ENCODE results near the gene WDR17.

Gene WDR17

DNA sequence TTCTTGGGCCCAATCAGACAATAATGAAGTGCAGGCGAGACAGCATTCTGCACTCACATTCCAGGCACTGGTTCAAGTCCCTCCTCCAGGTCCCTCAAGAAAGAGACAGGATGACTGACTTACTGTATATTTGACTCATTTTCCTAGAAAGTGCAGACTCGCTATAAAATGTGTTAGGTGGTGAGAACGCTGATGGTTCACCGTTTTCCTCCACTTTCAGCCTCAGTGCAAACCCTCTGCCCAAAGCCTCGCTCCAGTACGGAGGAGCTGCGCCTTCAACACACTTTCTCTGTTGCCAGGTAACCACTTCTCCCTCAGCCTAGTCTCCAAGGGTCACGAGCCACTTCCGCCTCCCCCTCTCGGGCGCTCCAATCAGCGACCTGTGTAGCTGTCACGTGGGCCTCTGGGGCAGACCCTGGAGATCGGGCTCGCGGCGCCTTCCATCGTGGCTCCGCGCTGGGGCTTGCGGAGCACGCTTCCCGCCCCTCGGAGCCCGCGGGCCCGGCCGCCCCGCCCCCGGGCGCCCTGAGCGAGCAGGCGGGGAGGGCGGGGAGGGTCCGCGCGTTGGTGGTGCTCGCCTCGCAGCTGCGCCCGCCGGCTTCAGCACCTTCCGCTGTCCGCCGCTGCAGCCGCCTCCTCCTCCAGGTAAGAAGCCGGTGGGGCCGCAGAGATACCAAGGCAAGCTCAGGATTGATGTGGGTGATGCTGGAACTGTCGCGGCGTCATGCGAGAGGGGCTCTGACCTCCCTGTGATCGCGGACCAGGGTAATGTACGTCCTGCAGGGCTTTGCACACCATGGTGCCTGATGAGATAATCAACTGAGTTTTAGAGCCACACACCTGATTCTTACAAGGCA lies at the start of gene WDR17:
Gene WDR17 (plus strand): TSS at position 407 of the 857 bp plus-strand sequence. CDS start 45,740 bp downstream, outside the sequence.
- DNase-seq (ENCODE audit: low read depth), result peak; percentile 53

DNA sequence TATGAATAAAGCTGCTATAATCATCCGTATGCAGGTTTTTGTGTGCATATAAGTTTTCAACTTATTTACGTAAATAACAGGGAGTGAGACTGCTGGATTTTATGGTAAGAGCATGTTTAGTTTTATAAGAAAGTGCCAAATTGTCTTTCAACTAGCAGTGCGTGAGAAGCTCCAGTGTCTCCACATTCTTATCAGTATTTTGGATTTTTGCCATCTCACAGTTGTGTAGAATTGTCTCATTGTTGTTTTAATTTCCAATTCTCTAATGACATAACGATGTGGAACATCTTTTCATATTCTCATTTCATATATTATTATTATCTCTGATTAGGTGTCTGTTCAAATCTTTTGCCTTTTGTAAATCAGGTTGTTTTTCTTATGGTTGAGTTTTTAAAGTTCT lies 49.0 kb upstream of the WDR17 start:
- no peak for DNase-seq (ENCODE audit: low read depth)

DNA sequence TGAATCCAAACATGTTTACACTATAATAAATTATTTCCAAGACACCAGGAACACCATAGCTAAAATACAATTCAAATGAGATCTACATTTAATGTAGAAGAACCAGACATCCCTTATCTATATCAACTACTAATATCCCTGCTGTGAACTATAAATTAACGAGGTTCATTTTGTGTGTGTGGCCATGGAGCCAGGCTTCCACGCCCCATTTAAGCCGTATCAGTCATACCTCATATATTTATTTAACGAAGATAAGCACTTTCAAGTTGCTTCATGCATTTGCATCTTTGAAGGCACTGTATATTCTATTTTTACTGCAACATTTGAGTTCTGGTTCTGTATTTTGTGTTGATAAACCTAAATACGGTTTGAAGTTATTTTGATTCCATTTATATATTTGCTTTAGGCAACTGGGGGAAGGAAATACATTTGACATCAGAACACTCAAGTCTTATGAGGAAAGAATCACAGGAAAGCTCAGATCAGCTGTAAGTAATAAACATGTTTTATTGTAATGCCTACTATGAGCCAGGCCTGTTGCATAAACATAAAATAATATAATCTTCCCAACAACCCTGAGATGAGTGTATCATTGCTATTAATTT lies 45.1 kb upstream of the WDR17 start:
- no peak for DNase-seq (ENCODE audit: low read depth)

DNA sequence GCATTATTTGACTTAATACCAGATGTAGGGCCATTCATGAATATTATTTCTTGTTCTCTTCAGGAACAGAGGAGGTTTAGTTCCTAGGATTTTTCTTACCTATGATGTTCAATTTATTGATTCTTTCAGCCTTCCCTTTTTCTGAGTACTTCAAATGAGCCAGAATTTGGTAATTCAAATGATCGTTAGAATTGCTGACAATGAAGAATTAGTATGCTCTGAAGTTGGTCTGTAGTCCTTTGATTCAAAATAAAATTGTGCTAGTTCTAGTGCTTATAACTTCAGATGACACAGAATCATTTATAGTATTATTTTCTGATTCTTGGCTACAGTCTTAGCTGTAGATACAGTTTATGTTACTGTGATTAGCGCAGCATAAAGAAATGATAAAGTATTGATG lies 35.2 kb upstream of the WDR17 start:
- no peak for DNase-seq (ENCODE audit: low read depth)

DNA sequence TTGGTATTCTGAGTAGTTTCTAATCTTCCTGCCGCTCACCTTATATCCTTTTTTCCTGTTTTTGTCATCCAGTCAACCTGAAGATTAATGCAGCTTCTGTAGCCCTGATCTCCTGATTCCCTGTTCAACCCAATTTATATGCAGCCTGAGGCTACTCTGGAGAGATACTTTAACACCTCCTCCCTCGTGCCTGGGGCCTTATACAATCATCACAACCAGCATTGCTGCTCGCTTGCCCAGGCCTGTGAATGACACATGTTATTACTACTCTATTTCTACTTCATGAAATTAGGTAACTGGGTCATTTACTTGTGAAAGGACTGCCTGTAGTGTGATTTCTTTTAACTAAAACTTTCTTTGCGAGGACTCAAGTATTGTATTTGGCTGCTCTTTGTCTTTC lies 33.7 kb upstream of the WDR17 start:
- DNase-seq (ENCODE audit: low read depth), result no peak

DNA sequence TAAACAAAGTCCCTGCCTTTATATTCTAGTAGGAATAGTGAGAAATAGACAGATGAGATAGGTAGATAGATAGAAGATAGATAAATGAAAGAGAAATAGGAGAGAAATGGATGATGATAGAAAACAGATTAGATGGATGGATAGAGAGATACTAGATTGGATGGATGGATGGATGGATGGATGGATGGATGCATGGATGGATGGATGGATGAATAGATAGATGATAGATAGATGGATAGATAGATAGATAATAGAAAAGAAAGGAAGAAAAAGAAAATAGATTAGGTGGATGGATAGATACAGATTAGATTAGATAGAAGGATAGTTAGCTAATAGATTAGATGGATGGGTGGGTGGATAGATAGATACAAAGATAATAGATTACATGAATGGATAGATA lies 33.2 kb upstream of the WDR17 start:
- DNase-seq (ENCODE audit: low read depth), result no peak

DNA sequence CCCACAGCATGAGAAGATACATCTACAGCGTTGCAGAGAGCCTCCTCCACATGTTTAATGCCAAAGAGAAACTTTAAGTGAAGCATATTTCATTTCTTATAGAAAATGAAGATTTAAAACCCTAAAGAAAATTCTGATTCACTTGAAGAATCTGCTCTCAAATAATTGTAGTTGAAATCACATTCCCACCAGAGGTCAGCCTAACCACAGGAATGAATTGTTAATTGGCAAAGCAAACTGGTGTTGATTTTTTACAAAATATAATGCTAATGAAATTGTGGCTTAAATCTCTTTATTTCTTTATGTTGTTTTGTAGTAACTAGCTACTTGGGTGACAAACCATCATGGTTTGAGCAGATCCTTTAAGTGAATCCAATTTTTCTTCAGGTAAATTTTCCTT lies 31.1 kb upstream of the WDR17 start:
- no peak for DNase-seq (ENCODE audit: low read depth)

DNA sequence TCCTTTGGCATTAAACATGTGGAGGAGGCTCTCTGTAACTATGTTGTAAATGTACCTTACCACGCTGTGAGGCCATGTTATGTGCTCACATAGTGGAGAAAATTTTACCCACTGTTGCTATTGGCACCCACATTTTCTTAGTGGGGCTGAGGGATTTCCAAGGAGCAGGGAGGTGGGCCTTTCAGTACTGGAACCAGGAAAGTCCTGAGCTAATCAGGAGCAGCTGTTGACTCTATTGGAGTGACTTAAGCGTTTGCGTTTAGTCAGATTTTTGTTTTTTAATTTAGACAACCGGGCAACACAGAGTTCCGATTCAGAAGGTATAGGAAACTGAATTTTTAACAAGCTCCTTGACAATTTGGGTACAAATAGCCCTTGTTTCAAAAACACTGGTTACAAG lies 30.7 kb upstream of the WDR17 start:
- DNase-seq (ENCODE audit: low read depth), result no peak

DNA sequence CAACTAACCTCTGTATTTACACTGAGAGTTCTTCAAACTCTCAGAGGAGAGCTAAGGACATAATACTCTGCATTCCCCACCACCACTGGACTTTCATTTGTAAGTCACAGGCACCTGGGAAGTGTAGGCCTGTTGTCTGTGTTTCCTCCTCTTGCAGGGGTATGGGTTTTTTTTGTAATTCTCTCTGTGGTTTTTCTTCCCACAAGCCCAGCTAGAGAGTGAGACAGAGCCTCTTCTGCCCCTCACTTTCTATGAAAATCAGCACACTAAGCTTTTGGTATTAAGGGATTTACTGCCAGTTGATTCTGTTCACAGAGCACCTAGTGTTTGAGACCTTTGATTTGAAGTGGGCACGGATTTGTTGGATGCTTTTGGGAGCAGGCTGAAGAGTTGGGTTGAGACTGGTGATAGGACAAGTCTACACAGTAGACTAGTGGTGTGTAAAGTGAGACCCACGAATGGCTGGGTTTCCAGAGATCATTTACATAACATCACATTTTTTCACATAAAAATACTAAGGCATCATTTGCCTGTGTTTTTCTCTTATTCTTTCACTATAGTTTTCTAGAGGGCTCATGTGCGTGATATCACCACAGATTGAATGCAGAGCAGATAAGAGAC lies 28.9 kb upstream of the WDR17 start:
- DNase-seq (ENCODE audit: low read depth), result no peak

DNA sequence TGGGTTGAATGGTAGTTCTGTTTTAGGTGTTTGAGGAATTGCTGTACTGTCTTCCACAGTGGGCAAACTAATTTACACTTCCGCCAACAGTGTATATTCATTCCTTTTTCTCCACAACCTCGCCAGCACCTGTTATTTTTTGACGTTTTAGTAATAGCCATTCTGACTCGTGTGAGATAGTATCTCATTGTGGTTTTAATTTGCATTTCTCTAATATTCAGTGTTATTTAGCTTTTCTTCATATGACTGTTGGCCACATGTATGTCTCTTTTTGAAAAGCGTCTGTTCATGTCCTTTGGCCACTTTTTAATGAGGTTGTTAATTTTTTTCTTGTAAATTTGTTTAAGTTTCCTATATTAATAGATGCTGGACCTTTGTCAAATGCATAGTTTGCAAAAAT lies 26.9 kb upstream of the WDR17 start:
- no peak for DNase-seq (ENCODE audit: low read depth)

DNA sequence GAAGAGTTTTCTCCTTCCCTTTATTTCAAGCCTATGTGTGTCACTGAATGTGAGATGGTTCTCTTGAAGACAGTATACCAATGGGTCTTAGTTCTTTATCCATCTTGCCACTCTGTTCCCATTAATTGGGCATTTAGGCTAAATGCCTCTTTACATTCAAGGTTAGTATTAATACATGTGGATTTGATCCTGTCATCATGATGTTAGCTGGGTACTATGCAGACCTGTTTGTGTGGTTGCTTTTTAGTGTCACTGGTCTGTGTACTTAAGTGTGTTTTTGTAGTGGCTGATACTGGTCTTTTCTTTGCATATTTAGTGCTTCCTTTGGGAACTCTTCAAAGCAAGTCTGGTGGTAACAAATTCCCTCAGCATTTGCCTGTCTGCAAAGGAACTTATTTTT lies 23.4 kb upstream of the WDR17 start:
- DNase-seq (ENCODE audit: low read depth), result no peak

DNA sequence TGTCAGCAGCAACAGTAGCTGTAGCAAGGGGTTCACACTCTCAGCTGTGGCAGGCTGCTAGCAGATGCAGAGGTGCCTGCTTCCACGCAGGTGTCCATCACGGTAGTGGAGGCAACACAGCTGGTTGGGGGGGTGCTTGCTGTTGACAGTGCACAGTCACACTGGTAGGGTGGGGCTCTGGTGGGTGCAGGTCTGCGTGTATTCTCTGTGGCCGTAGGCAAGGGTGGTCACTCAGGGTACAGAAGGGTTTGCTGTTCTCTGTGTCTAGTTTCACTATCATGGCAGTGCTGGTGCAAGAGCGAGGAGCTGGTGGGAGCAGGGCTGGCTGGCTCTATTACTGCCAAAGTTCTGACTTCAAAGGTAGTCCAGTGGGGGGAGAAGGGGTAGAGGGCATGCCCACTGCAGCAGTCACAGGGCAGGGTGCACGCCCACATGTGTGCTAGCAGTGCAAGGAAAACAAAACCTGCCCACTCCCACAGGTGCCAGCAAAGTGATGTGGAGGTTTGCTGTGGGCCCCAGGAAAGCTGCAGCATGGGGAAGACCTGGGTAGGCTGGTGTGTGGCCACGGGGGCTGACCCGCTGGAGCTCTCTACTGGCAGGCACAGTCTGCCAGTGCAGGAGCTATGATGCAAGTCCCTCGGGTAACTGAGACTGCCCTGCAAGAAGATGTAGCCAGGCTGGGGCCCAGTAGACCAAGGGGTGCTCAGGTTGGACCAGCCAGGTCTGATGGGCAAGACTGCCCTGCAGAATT lies 21.6 kb upstream of the WDR17 start:
- DNase-seq (ENCODE audit: low read depth), result no peak

DNA sequence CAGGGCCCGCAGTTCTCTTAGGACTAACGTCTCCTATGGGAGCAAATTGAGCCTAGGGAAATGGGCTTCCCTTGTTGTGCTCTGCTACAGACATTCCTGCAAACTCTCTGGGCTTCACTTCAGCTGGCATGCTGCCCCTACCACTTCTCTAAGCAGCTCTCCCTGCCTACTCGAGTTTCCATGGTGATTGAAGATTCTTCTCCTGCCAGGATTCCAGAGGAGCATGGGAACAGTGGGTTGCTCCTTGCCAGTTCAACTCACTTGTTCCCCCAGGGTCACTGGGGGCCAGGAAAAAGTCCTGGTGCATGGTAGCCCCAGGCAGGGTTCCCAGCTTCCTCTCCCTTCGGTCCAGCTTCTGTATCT lies 21.1 kb upstream of the WDR17 start:
- no peak for DNase-seq (ENCODE audit: low read depth)

DNA sequence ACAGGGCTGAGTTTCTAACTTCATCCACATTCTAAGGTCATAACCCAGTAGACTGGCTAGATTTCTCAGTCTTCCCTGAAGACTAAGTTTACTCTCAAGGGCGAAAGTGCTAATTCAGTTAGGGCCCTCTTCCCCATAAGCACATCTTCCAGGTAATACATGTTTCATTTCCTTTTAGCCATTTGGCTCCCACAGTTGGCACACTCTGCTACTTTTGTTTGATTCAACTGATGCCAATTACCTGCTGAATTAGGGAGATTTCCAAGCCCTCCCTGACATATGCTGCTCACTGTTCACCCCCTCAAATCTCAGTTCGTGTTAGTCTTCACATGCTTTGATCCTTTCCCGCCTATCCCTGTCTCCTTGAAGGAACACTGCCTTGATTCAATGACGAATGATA lies 17.0 kb upstream of the WDR17 start:
- DNase-seq (ENCODE audit: low read depth), result no peak

DNA sequence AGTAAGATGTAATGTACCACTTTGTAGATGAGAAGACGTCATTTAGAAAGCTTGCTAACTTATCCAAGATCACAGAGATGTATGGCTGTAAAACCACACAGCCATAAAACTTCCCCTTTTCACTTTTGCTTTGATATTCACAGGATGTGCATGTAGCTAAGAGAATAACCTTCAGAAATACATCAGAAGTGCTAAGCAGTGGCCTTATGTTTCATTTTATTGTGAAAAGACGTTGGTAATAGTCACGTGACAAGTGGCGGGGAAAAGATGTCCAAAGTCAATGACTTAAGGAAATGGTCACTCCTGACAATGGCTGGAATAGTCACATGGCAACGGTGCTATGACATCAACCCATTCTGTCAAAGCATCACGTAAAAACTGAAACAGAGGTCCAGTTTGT lies 12.9 kb upstream of the WDR17 start:
- no peak for DNase-seq (ENCODE audit: low read depth)

DNA sequence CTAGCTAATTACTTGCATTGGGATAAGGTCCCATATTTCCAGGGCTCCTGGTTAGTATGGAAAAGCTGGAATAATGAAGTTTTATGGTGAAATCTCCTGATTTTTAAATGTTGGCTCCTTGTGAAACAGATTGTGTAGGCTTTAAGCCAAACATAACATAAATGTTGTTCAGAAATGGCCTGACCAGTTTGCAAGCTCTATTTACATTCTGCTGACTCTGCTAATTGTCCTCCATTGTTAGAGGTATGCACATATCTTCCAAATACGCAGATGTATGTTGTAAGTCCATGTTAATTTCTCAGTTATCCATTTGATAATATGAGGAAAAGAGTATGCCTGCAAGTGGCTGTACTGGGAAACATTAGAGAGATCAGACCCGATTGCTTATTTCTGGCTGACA lies 11.9 kb upstream of the WDR17 start:
- DNase-seq (ENCODE audit: low read depth), result no peak

DNA sequence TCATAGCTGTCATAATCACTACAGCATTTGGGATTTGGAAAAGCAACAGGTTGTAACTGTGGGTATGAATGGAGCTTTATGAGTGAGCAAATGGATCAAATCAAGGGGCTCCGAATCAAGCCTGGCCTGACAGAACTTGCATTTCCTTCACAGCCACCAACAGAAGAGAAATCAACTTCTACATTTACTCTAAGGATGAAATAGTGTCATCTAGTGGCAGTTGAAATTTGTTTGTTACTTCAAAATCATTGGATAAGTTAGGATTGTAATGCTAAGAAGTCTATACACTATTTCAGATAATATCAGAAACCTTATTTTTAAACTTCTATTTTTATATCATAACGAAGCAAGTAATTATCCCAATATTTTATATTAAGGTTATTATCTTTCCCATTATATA lies 10.7 kb upstream of the WDR17 start:
- no peak for DNase-seq (ENCODE audit: low read depth)

DNA sequence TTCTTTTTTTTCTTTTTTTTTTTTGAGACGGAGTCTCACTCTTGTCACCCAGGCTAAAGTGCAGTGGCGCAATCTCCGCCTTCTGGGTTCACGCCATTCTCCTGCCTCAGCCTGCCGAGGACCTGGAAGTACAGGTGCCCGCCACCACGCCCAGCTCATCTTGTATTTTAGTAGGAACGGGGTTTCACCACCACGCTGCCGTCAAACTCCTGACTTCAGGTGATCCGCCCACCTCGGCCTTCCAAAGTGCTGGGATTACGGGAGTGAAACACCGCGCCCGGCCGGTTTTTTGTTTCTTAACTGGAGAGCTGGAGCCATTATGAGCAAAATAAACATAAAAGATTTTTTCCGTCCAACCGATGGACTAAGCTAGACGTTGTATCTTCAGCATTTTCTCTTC lies 1.9 kb upstream of the WDR17 start:
- DNase-seq (ENCODE audit: low read depth), result no peak

DNA sequence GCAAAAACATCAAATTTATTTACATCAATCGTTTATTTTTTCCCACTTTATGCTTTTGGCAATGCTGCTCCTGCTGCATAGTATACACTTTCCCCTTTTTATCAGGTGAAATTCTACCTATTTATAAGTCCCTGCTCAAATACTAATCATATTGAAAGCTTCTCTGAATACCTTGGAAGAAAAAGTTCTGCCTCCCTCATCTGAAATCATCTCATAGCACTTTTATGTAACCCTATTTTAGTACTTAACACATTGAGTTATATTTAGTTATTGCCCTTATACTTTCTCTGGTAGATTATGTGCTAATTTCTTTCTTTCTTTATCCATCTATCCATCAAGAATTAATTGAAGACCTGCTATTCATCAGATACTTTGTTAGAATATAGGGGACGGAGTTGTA lies 1.1 kb upstream of the WDR17 start:
- no peak for DNase-seq (ENCODE audit: low read depth)

DNA sequence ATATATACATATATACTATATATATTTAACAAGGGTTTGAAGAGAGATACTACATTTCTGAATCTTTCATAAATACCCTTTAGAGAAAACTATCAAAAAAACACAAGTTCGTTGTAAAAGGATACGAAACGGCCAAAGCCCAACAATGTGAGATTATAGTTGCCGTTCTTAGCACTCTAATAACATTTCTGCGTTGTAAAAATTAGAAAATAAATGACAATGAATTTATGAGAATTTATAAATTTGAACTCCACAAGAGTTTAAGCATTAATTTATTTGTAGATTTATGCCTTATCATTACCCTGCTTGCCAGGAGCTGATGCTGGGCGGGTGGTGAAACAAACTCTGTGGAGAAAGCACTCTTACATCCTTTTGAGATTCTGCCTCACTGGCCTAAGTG lies 1.1 kb downstream of the WDR17 start:
- DNase-seq (ENCODE audit: low read depth), result no peak

DNA sequence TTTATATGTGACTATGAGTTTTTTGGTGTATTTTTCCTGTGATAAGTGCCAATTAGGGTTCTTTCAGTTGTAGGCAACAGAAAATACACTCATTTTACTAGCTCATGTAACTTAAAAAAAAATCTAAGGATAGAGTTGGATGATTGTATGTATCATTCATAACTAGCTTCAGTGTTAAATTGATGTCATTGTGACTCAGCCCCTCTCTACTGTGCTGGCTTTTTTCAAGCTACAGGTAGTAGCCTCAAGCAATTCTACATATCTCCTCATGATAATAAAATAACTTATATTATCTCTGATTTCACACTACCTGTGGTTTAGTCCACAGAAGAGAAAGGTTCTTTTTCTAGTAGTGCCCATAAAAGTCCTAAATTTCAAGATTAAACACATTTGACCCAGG lies 11.9 kb downstream of the WDR17 start:
- DNase-seq (ENCODE audit: low read depth), result no peak

DNA sequence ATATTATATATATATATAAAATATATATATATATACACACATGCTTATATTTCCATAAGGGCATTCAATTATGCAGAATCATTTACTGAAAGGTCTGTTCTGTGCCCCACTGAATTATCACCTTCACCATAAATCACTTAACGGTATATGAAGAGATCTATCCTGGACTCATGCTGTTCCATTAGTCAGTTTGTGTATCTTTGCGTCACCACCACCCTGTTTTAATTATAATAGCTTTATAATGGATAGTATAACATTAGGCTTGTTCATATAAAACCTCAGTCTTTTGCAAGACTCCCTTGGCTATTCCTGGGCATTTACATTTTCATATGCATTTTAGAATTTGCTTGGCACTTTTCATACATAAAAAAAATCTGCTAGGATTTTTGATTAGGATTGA lies 19.1 kb downstream of the WDR17 start:
- DNase-seq (ENCODE audit: low read depth), result no peak

DNA sequence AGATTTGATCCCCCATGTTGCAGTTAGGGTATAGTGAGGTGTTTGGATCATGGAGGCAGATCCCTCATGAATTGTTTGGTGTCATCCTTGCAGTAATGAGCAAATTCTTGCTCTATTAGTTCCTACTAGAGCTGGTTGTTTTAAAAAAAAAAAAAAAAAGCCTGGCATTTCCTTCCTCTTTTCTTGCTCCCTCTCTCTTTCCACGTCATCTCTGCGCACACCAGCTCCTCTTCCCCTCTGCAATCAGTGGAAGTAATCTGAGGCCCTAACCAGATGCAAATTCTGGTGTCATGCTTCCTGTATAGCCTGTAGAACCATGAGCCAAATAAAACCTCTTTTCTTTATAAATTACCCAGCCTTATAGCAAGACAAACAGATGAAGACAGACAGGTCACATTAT lies 24.5 kb downstream of the WDR17 start:
- no peak for DNase-seq (ENCODE audit: low read depth)

Data from activated T-cell treated with anti-CD3 and anti-CD28 coated beads for 1 hour (primary cell).